DOHH2 (cell line): Measurements from ENCODE around the gene UBE2A.

Source experiments
- CTCF ChIP-seq: fragments of 200-600 bp; sonication (generic); IDR thresholded peaks from one replicate; pipeline ENCODE4 v1.5.1; 2014; ENCODE audit warnings: antibody characterized with exemption, mild to moderate bottlenecking, low read depth, low read length; ENCODE audit not compliant: poor library complexity, severe bottlenecking
- EZH2phosphoT487 ChIP-seq: fragments of 200-600 bp; sonication (generic); IDR thresholded peaks from 2 replicates; pipeline ENCODE4 v1.6.1; 2017; ENCODE audit warnings: borderline replicate concordance, mild to moderate bottlenecking, antibody characterized with exemption, low read length, moderate library complexity, mixed read lengths

- TF ChIP-seq CTCF: no peak
- no peak for TF ChIP-seq EZH2phosphoT487
Observed at GRCh38 chrX:119549327-119550016, 24.9 kb upstream of the UBE2A start.
